Endothelial cell of umbilical vein (primary cell): ENCODE measurements around the gene TOX2. TPM values are rescaled to one million over a fixed set of nuclear protein-coding genes. Genes with fewer than 3 reads are reported as not detected.

Source experiments
- BruUV-seq: library from RNA; stranded (reverse); fragments of 400-500 nt; replicated peaks from 2 replicates; lab custom pipeline; 2021; lab: Mats Ljungman, UMichigan
- CTCF ChIA-PET: fragments of 300-600, 350-600 bp; sonication (Branson Sonifier 250); formaldehyde crosslinking; loops from one replicate; lab custom pipeline; 2021; ENCODE audit warnings: antibody characterized with exemption, inconsistent platforms; lab: Charles Lee
- POLR2A ChIA-PET: fragments of 300-600, 350-600 bp; sonication (Branson Sonifier 250); formaldehyde crosslinking; loops from one replicate; lab custom pipeline; 2021; ENCODE audit warnings: antibody characterized with exemption, inconsistent platforms; lab: Charles Lee
- DNase-seq: peaks from one replicate; pipeline ENCODE4 v3.0.0-alpha.2; 2011; ENCODE audit warnings: low read depth, low spot score
- FAIRE-seq: peaks from 2 replicates; lab custom pipeline; 2011; peaks lifted over from hg19 to GRCh38; lab: Jason Lieb, UNC
- H2AFZ ChIP-seq: 2 replicates; pipeline ENCODE4 v1.6.0; 2012; ENCODE audit warnings: low read depth, low read length, control low read depth, inconsistent platforms
- H3K27ac ChIP-seq: 2 replicates; pipeline ENCODE4 v1.5.1; 2011; ENCODE audit warnings: low read depth, mild to moderate bottlenecking, control low read depth, low read length, moderate library complexity; ENCODE audit not compliant: insufficient read depth
- H3K27me3 ChIP-seq, 2 experiments: 2 replicates each; pipeline versions ENCODE4 v1.6.0 to v1.6.1; 2011; ENCODE audit warnings: low read length in 2 of 2, mixed read lengths in 1 of 2; ENCODE audit not compliant: control insufficient read depth in 2 of 2, insufficient read depth in 2 of 2
- H3K36me3 ChIP-seq, 2 experiments: 2 replicates in 1 of 2; 3 replicates in 1 of 2; pipeline ENCODE4 v1.5.1; 2011; ENCODE audit warnings: low read length in 2 of 2, mild to moderate bottlenecking in 1 of 2, moderate library complexity in 1 of 2; ENCODE audit not compliant: control insufficient read depth in 2 of 2, insufficient read depth in 2 of 2; ENCODE audit errors: extremely low read depth in 1 of 2
- H3K4me1 ChIP-seq: 3 replicates; pipeline ENCODE4 v1.5.1; 2011; ENCODE audit warnings: mild to moderate bottlenecking, low read length; ENCODE audit not compliant: control insufficient read depth, insufficient read depth; ENCODE audit errors: extremely low read depth
- H3K4me2 ChIP-seq: 2 replicates; pipeline ENCODE4 v1.6.1; 2011; ENCODE audit warnings: low read length, control low read depth, mixed read lengths; ENCODE audit not compliant: insufficient read depth
- H3K4me3 ChIP-seq, 3 experiments: fragments of 200-600 bp in 1 of 3; sonication (generic), shearing (Covaris generic) in 1 of 3; replicated peaks in 1 of 3; 2 replicates each; pipeline ENCODE4 v1.5.1; 2011 to 2016; ENCODE audit warnings: control low read depth in 3 of 3, low read length in 3 of 3, mild to moderate bottlenecking in 2 of 3, inconsistent platforms in 1 of 3, low read depth in 1 of 3, moderate library complexity in 1 of 3; ENCODE audit not compliant: insufficient read depth in 1 of 3
- H3K79me2 ChIP-seq: 2 replicates; pipeline ENCODE4 v1.6.0; 2012; ENCODE audit warnings: low read length, inconsistent platforms; ENCODE audit not compliant: control insufficient read depth, insufficient read depth
- H3K9ac ChIP-seq: replicated peaks from 2 replicates; pipeline ENCODE3; 2011; ENCODE audit warnings: low read length, control low read depth; ENCODE audit not compliant: insufficient read depth; ENCODE audit errors: extremely low read depth
- H3K9me1 ChIP-seq: replicated peaks from 3 replicates; pipeline ENCODE4 v1.6.0; 2011; ENCODE audit warnings: mild to moderate bottlenecking, low read length; ENCODE audit not compliant: control insufficient read depth, insufficient read depth; ENCODE audit errors: extremely low read depth
- H3K9me3 ChIP-seq: replicated peaks from 2 replicates; pipeline ENCODE4 v1.5.1; 2012; ENCODE audit warnings: low read length, inconsistent platforms; ENCODE audit not compliant: control insufficient read depth, insufficient read depth
- H4K20me1 ChIP-seq: replicated peaks from 2 replicates; pipeline ENCODE3; 2011; ENCODE audit warnings: mild to moderate bottlenecking, low read length; ENCODE audit not compliant: control insufficient read depth, insufficient read depth; ENCODE audit errors: extremely low read depth
- EZH2 ChIP-seq: IDR thresholded peaks from 2 replicates; pipeline ENCODE4 v1.6.1; 2012; ENCODE audit warnings: borderline replicate concordance, low read depth, mild to moderate bottlenecking, moderate library complexity, low read length, inconsistent platforms; ENCODE audit not compliant: severe bottlenecking
- FOS ChIP-seq: IDR thresholded peaks from 2 replicates; pipeline ENCODE4 v1.6.1; 2011; ENCODE audit warnings: mild to moderate bottlenecking, low read length, moderate library complexity, borderline replicate concordance; ENCODE audit not compliant: insufficient read depth
- GATA2 ChIP-seq: IDR thresholded peaks from 2 replicates; pipeline ENCODE4 v1.7.0; 2011; ENCODE audit warnings: low read depth, mild to moderate bottlenecking, moderate library complexity, mixed read lengths, low read length; ENCODE audit not compliant: insufficient read length, insufficient read depth
- JUN ChIP-seq: IDR thresholded peaks from 2 replicates; pipeline ENCODE4 v1.6.1; 2011; ENCODE audit warnings: borderline replicate concordance, low read depth; ENCODE audit not compliant: insufficient read length, insufficient read depth
- MYC ChIP-seq: IDR thresholded peaks from one replicate; pipeline ENCODE4 v1.6.1; 2011; ENCODE audit warnings: mild to moderate bottlenecking, low read depth, low read length
- POLR2A ChIP-seq: IDR thresholded peaks from 2 replicates; pipeline ENCODE4 v1.6.1; 2012; ENCODE audit warnings: low read depth, mild to moderate bottlenecking, control low read depth, low read length
- POLR2AphosphoS5 ChIP-seq: IDR thresholded peaks from 2 replicates; pipeline ENCODE4 v1.6.1; 2012; ENCODE audit warnings: low read depth, mild to moderate bottlenecking, control low read depth, low read length, moderate library complexity; ENCODE audit not compliant: insufficient read depth
- dilution Hi-C: fragments of 300-500 bp; cut with MboI; formaldehyde crosslinking; loops from one replicate; pipeline ENCODE4 v1.15.0; 2019; ENCODE audit warnings: low sequenced_read_pairs; ENCODE audit not compliant: extremely low pct_ligation_motif_present
- intact Hi-C: fragments of 100-400 bp; cut with micrococcal nuclease; formaldehyde crosslinking; loops from one replicate; pipeline ENCODE4 v1.10.0; 2022
- polyA plus RNA-seq, 4 experiments: library from polyadenylated mRNA; depleted of rRNA in 3 of 4; stranded (reverse) in 3 of 4; unstranded in 1 of 4; fragments of >200 nt; gene quantifications; 2 replicates each; pipeline versions ENCODE4 v1.2.1 to v1.2.3, GENCODE V29; 2011 to 2012; ENCODE audit warnings: missing spikeins in 1 of 4
- total RNA-seq: library from RNA; stranded (reverse); gene quantifications from 2 replicates; pipeline ENCODE4 v1.2.3, GENCODE V29; 2021
- TF ChIP-seq, protein P1 (sequence below), 2 donors: IDR thresholded peaks; 1 replicate in 1 of 2; 2 replicates in 1 of 2; pipeline ENCODE4 v1.5.1; 2011; ENCODE audit warnings: low read length in 2 of 2, mild to moderate bottlenecking in 2 of 2, moderate library complexity in 2 of 2, control low read depth in 1 of 2, inconsistent platforms in 1 of 2, low read depth in 1 of 2; ENCODE audit not compliant: insufficient read depth in 1 of 2; ENCODE audit errors: extremely low read depth in 1 of 2
- TF ChIP-seq, protein P2 (sequence below): IDR thresholded peaks from 2 replicates; pipeline ENCODE4 v1.6.1; 2011; ENCODE audit not compliant: insufficient read depth, insufficient read length

The TOX2 gene
- total and polyA plus RNA-seq, 2 donors (not counting 3 experiments of a cell fraction or from before 2014, with no cell fraction given) = 7.0 to 18.6 TPM

DNA sequence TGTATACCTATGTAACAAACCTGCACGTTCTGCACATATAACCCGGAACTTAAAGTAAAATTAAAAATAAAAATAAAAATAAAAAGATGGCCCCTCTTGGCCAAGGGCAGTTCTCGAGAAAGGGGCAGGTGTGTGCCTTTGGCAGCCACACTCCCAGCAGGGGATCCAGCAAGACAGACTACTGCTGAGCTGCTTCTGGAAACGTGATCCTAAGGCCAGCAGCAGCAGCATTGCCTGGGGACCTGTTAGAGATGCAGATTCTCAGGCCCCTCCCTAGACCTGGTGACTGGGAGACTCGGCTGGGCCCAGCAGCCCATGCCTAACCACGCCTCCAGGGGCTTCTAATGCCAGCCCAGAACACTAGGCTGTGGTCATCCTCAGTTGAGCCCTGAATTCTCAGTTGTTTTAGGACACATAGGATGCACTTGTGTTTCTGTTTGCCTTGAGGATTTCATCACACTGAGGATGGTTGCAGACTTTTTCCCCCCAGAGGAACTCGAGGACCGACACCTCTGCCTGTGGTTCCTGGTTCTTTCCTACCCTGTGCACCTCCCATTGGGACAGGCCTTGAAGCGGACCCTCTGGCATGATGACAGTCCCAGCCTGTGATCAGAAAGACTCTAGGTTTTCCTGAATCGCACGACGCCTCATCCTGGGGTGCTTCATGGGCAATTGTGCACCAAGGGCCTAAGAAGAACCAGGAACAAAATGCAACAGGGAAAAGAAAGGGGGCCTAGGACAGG lies 105.9 kb downstream of the TOX2 start:
- no peak overlapping the region for H3K9ac ChIP-seq
- H3K4me3 ChIP-seq = no peak overlapping the region
- FAIRE-seq = no peak
- no peaks in the 10 kb centered on the region for H3K79me2 ChIP-seq
- H3K4me2 ChIP-seq = no peak overlapping the region
- DNase-seq = no peak
- ChIA-PET CTCF (interaction anchor here (0.9 to 3.0 kb wide), 2 partner anchors 65 to 110 kb away, joined by 3 to 15 read pairs; no protein-coding TSS in a partner anchor), POLR2A (no interaction called here)
- no TSS peak for BruUV-seq
- no peak overlapping the region for H2AFZ ChIP-seq
- H3K9me1 ChIP-seq = no peaks in the 10 kb centered on the region
- no peaks in the 10 kb centered on the region for H3K9me3 ChIP-seq
- dilution Hi-C loops = no loop called here
- no peaks in the 10 kb centered on the region for H4K20me1 ChIP-seq
- TF ChIP-seq MYC (no peak), POLR2AphosphoS5 (no peak), GATA2 (no peak), POLR2A (no peak), FOS (no peak), EZH2 (no peak), JUN (no peak)
- TF ChIP-seq, protein P1, sequence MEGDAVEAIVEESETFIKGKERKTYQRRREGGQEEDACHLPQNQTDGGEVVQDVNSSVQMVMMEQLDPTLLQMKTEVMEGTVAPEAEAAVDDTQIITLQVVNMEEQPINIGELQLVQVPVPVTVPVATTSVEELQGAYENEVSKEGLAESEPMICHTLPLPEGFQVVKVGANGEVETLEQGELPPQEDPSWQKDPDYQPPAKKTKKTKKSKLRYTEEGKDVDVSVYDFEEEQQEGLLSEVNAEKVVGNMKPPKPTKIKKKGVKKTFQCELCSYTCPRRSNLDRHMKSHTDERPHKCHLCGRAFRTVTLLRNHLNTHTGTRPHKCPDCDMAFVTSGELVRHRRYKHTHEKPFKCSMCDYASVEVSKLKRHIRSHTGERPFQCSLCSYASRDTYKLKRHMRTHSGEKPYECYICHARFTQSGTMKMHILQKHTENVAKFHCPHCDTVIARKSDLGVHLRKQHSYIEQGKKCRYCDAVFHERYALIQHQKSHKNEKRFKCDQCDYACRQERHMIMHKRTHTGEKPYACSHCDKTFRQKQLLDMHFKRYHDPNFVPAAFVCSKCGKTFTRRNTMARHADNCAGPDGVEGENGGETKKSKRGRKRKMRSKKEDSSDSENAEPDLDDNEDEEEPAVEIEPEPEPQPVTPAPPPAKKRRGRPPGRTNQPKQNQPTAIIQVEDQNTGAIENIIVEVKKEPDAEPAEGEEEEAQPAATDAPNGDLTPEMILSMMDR (IDR thresholded peaks at IDR 0.05; ENCODE audit: extremely low read depth in 1 of 2, insufficient read depth in 1 of 2, low read depth in 1 of 2, low read length in 2 of 2) = no peak
- TF ChIP-seq, protein P2, sequence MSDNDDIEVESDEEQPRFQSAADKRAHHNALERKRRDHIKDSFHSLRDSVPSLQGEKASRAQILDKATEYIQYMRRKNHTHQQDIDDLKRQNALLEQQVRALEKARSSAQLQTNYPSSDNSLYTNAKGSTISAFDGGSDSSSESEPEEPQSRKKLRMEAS = no peak
- intact Hi-C loops = no loop called here
- no peak overlapping the region for H3K27ac ChIP-seq
- H3K27me3 ChIP-seq = peaks cover 0 to 1% of the 10 kb centered on the region in 2 experiments
- no peaks in the 10 kb centered on the region for H3K36me3 ChIP-seq
- peaks cover 33% of the 10 kb centered on the region for H3K4me1 ChIP-seq
